Thyroid gland (tissue), 4 donors: ENCODE data around the gene LASP1NB.

Experiments used
- POLR2A ChIP-seq, 2 donors: fragments of 450-650 bp; IDR thresholded peaks; one replicate each; pipeline ENCODE4 v1.6.1; 2017; ENCODE audit warnings: antibody characterized with exemption in 2 of 2, mild to moderate bottlenecking in 2 of 2, moderate library complexity in 1 of 2
- TF ChIP-seq, protein P1 (sequence below), 6 experiments: fragments of 200-600 bp in 3 of 6; fragments of 450-650 bp in 3 of 6; sonication (generic) in 3 of 6; IDR thresholded peaks; one replicate each; pipeline ENCODE4 v1.5.1; 2016 to 2019; ENCODE audit warnings: antibody characterized with exemption in 6 of 6, mild to moderate bottlenecking in 2 of 6, inconsistent platforms in 1 of 6, moderate library complexity in 1 of 6

- TF ChIP-seq, protein P1, sequence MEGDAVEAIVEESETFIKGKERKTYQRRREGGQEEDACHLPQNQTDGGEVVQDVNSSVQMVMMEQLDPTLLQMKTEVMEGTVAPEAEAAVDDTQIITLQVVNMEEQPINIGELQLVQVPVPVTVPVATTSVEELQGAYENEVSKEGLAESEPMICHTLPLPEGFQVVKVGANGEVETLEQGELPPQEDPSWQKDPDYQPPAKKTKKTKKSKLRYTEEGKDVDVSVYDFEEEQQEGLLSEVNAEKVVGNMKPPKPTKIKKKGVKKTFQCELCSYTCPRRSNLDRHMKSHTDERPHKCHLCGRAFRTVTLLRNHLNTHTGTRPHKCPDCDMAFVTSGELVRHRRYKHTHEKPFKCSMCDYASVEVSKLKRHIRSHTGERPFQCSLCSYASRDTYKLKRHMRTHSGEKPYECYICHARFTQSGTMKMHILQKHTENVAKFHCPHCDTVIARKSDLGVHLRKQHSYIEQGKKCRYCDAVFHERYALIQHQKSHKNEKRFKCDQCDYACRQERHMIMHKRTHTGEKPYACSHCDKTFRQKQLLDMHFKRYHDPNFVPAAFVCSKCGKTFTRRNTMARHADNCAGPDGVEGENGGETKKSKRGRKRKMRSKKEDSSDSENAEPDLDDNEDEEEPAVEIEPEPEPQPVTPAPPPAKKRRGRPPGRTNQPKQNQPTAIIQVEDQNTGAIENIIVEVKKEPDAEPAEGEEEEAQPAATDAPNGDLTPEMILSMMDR (IDR thresholded peaks at IDR 0.05): no peak
- TF ChIP-seq POLR2A (IDR thresholded peaks at IDR 0.05): no peak
Measured at GRCh38 chr17:38898812-38899348, 26.5 kb upstream of the LASP1NB start.
